GM12892 (cell line): ENCODE data around the gene NINJ2.
"Not testable (repeated sequence)": the region's sequence is repeated elsewhere in the genome, so short reads cannot be mapped to it uniquely, and the experiment has no call there.

ENCODE experiments used
- DNase-seq: peaks from one replicate; pipeline ENCODE4 v3.0.0; 2011; ENCODE audit not compliant: insufficient read length
- FAIRE-seq: peaks from 2 replicates; lab custom pipeline; 2011; peaks lifted over from hg19 to GRCh38; lab: Jason Lieb, UNC
- POLR2A ChIP-seq: IDR thresholded peaks from 2 replicates; pipeline ENCODE4 v1.6.1; 2011; ENCODE audit warnings: low read depth, low read length, control low read depth
- POLR2AphosphoS5 ChIP-seq: IDR thresholded peaks from 2 replicates; pipeline ENCODE4 v1.6.1; 2011; ENCODE audit warnings: low read depth, low read length, control low read depth
- TAF1 ChIP-seq: IDR thresholded peaks from 2 replicates; pipeline ENCODE4 v1.6.1; 2011; ENCODE audit warnings: low read depth, mild to moderate bottlenecking, control low read depth, low read length, borderline replicate concordance

Gene NINJ2

DNA sequence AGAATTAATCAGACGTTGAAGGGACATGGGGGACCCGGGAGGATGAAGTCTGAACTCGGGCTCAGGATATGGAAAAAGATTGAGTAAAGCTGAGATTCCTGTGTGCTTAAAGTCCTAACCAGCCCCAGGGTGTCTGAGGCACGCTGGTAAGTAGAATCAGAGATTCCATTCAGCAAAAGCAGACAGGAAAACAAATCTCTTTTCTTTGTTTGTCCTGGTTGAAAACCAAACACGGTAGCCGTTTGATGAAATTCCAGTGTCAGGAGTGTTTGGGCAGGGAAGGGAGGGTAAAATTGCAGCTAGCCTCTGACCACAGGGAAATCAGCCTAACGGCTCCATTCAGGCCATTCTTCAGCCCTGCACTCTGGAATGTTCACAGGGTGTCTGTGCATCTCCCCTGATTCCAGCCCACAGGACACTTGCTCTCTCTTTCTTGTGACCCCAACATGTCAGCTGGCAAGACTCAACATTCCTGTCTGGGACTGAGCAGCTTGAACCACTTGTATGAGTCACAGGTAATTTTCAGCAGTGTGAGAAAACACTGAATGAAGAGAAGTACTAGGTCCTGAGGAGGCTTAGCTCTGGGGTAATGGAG, 31.0 kb downstream of the NINJ2 start:
- no peak for DNase-seq
- FAIRE-seq = peak; percentile 53
- TF ChIP-seq POLR2AphosphoS5 = no peak
- no peak for TF ChIP-seq TAF1
- TF ChIP-seq POLR2A = no peak

DNA sequence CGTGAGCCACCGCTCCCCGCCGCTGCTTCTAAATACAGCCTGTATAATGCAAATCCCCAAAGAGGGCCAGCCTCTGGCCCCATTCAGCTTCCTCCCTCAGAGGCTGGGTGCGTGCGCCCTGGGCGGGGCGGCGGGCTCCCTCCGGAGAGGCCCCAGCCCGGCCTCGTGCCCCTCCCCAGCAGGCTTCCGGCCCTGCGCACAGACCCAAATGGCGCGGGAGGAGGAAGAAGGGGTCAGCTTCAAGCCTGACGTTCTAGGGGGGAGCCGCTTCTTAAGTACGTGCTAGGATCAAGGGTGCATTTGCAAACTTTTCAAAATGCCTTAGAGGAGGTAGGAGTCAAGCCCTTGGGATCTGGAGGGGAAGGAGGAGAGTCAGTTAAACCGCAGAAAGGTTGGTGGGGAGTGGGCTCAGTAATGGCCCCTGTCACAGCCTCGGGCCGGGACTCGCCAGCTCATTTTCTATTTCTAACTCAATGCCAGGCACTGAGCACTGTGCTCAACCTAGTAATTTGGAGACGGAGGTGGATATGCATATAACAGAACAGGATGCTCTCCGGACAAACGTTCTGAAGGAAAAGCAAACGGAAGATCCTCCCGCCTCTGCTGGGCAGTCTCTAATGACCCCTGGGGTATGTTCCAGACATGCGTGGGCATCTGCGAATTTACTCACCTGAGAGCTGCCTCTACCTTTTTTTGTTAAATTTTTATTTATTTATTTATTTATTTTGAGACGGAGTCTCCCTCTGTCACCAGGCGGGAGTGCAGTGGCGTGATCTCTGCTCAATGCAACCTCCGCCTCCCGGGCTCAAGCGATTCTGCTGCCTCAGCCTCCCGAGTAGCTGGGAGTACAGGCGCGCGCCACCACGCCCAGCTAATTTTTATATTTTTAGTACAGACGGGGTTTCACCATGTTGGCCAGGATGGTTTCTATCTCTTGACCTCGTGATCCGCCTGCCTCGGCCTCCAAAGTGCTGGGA, 32.3 kb downstream of the NINJ2 start:
- DNase-seq (peak; percentile 79), FAIRE-seq (peak; percentile 84)
- peak; percentile 54; the same call in 1 of the 2 replicates for TF ChIP-seq TAF1
- peak; percentile 91 for TF ChIP-seq POLR2A
- TF ChIP-seq POLR2AphosphoS5 = peak; percentile 87

DNA sequence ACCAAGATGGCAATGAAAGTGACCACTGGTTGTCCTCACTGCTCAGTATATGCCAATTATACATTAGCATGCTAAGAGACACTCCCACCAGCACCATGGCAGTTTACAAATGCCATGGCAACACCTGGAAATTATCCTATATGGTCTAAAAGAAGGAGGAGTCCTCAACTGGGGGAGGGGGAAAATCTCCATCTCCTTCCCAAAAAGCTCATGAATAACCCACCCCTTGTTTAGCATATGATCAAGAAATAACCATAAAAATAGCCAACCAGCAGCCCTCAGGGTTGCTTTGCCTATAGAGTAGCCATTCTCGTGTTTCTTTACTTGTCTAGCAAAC, 34.5 kb downstream of the NINJ2 start:
- FAIRE-seq, DNase-seq: not testable (repeated sequence)

DNA sequence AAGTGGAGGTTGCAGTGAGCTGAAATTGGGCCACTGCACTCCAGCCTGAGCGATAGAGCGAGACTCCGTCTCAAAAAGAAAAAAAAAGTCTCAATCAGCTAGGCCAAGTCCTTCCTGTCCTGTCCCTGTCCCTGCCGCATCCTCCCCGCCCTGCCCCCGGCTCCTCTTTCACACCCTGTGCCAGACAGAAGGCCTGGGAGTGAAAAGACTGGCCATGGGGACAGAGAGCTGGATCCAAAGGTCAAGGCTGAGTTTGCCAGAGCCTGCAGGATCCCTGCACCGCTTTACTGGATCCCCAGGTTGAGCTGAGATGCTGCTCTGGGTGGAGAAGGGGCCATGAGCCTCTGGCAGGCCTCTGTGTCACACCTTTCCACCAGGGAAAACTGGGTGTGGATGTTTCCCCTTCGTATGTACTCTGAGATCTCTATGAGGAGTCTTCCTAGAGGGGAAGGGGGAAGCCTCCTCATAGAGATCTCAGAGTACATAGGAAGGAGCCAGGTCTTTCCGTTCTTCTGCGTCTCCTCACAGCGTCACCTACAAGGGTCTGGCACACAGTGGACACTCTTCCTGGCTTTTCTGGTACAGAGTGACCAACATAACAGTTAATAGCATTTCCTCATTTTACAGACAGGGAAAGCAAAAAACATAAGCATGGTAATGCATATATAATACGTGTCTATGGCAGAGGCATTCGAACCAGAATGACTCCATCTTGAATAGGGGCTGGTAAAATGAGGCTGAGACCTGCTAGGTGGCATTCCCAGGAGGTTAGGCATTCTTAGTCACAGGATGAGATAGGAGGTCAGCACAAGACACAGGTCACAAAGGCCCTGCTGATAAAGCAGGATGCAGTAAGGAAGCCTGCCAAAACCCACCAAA, 35.1 kb downstream of the NINJ2 start:
- no peak for DNase-seq
- TF ChIP-seq TAF1 = no peak
- TF ChIP-seq POLR2AphosphoS5 = no peak
- no peak for TF ChIP-seq POLR2A
- peak; percentile 9 for FAIRE-seq

DNA sequence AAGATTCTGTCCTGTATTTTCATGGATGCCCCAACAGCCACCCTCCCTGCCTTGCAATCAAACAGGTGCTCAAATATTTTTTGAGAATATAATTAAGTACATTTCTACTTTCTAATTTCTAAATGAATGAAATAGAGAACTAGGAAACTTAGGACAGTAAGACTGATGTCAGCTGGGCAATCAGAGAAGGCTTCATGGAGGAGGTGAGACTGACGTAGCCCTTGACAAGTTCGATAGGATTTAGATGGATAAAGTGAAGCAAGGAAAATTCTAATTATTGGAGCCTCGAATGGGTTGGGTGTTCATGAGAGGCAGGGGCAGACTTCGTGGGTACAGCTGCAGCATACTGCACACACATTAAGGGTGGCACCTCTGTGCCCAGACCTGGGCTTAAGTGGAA, 36.0 kb downstream of the NINJ2 start:
- TF ChIP-seq POLR2A (no peak), POLR2AphosphoS5 (no peak), TAF1 (no peak)
- FAIRE-seq = no peak
- DNase-seq = no peak

DNA sequence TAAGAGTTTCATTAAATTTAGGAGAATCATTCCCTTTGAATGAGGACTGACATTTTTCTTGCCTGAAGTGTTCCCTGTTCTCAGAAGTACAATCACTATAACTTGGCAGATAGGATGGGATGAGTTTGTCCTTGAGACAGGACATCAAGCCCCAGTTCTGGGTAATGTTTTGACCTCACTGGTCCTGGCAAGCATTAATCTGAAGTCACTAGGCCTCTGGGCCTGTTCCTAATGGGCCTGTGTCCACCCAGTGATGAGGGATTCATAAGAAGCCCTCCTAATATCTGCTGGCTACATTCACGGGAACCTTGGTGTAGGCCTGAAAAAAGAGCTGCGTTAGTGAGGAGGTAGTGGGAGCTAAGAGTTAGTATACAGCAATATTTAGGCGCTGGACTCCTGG, 37.2 kb downstream of the NINJ2 start:
- FAIRE-seq (no peak), DNase-seq (no peak)
- no peak for TF ChIP-seq POLR2A
- TF ChIP-seq TAF1 = no peak
- no peak for TF ChIP-seq POLR2AphosphoS5

DNA sequence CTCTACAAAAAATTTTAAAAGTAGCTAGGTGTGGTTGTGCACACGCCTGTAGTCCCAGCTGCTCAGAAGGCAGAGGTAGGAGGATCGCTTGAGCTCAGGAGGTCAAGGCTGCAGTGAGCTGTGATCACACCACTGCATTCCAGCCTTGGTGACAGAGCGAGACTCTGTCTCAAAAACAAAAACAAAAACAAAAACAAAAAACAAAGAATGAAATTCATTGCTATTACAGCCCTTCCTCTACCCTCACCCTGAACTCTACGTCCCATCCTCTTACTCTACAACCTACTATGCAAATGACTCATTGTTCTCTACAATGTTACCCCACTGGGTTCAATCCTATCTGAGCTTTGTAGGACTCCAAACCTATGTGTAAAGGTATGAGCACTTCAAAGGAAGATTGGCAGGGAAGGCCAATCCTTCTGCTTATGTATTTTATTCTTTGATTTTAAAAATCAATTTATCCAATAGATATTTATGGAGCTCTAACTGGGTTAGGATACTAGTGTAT, 39.3 kb downstream of the NINJ2 start:
- TF ChIP-seq POLR2AphosphoS5 (no peak), POLR2A (no peak), TAF1 (no peak)
- FAIRE-seq (no peak), DNase-seq (no peak)

DNA sequence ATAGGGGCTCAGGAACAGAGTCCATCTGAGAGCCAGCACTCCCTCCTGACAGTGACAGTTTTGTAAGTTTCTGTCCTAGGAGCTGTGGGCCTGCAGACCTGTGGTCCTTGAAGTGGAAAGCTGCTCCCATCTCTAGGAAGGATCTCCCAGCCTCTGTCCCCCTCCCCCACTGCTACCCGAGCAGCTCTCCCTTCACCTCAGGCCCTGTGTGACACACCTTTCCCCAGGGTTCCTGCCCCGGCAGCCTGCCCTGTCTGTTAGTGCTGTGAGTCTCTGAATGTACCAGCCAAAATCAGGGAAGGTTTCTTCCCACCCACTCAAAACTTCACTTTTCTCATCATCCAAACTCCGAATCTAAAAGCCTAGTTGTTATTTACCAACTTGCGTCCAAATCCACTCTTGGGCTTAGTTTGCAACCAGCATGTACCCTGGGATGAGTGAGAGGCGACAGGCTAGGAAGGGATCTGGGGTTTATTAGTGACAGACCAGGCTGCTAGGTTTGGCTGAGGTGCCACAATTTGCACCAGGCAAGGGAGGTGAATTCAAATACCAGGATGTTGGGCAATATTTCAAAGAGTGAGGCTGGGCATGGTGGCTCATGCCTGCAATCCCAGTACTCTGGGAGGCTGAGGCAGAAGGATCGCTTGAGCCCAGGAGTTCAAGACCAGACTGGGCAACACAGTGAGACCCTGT, 39.9 kb downstream of the NINJ2 start:
- DNase-seq (no peak), FAIRE-seq (no peak)
- TF ChIP-seq POLR2A (no peak), POLR2AphosphoS5 (no peak), TAF1 (no peak)

DNA sequence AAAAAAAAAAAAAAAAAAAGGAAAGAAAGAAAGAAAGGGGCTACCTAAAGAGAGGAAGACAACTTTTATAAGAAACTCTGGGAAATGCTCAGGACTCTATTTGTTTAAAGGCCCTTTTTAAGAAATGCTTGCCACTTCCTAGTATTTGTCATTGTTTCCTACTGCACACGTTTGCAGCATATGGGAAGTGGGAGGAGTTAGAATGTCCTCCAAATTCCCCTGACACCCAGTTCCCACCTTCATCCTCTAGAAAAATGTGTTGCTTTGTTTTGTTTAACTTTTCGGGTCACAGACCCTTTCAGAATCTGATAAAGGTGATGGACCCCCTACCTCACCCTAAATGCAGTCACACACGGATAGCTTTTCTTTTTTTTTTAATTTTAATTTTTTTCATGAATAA, 40.8 kb downstream of the NINJ2 start:
- no peak for TF ChIP-seq POLR2AphosphoS5
- no peak for DNase-seq
- peak; percentile 40 for FAIRE-seq

DNA sequence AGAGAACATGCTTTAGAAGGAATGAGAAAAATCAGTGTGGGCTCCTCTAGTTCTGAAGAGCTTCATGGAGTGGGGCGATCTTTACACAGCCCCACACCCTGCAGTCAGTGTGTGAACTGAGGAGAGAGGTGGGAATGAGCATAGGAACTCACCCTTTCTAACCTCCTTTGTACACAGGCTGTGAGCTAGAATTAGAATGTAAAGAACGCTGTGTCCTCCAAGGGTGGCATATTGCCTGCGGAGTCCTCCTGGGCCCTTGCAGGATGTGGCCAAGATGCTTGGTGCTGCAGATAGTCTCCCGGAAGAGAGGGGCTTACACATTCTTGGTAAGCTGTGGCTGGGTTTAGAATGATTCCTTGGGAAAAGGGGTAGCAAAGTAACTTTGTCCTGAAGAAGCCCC, 43.9 kb downstream of the NINJ2 start:
- no peak for DNase-seq
- no peak for TF ChIP-seq POLR2AphosphoS5
- TF ChIP-seq POLR2A = no peak
- TF ChIP-seq TAF1 = no peak
- no peak for FAIRE-seq

DNA sequence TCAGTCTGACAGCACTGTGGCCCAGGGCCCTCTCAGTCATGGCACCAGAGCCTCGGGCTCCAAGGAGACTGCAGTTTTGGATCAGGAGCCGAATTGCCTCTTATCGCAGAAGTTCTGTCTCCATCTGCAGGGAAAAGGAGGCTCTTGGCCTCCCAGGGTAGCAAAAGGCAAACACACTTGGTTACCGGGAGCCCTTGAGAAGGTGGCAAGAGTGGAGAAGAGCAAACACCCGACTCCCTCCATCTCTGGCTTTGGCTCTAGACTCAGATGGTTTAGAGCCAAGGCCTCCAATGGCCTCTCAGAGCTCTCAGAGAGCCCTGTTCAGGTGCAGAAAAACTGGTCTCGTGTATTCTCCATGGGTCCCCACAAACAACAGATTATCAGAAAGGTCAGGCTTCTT, 44.6 kb downstream of the NINJ2 start:
- TF ChIP-seq TAF1 (no peak), POLR2A (no peak), POLR2AphosphoS5 (no peak)
- FAIRE-seq = no peak
- DNase-seq = no peak
